Transverse colon (tissue), 4 donors: Measurements from ENCODE around the gene PPM1F. TPM values are rescaled to one million over a fixed set of nuclear protein-coding genes. Genes with fewer than 3 reads are reported as not detected.

Experiments
- DNase-seq: peaks from one replicate; pipeline ENCODE4 v3.0.0-alpha.2; 2019
- H3K27ac ChIP-seq, 4 donors: fragments of 200-600 bp; sonication (generic); 2 replicates each; pipeline ENCODE4 v1.5.1; 2016 to 2018; ENCODE audit warnings: inconsistent platforms in 4 of 4
- H3K27me3 ChIP-seq: fragments of 200-600 bp; sonication (generic); 2 replicates; pipeline ENCODE4 v1.5.1; 2017; ENCODE audit warnings: inconsistent platforms
- H3K36me3 ChIP-seq, 4 donors: fragments of 200-600 bp; sonication (generic); 2 replicates each; pipeline ENCODE4 v1.5.1; 2017 to 2019; ENCODE audit warnings: inconsistent platforms in 4 of 4
- H3K4me1 ChIP-seq, 4 donors: fragments of 200-600 bp; sonication (generic); 2 replicates each; pipeline ENCODE4 v1.5.1; 2017 to 2020; ENCODE audit warnings: inconsistent platforms in 4 of 4
- H3K4me3 ChIP-seq, 4 donors: fragments of 200-600 bp; sonication (generic); 1 replicate in 1 of 4; 2 replicates in 3 of 4; pipeline versions ENCODE4 v1.5.1 to v1.6.1; 2017 to 2019; ENCODE audit warnings: inconsistent platforms in 4 of 4
- H3K9me3 ChIP-seq, 2 donors: fragments of 200-600 bp; sonication (generic); 2 replicates each; pipeline ENCODE4 v1.5.1; 2017 to 2019; ENCODE audit warnings: inconsistent platforms in 2 of 2
- CTCF ChIP-seq, 5 experiments: fragments of 200-600 bp in 3 of 5; fragments of 450-650 bp in 2 of 5; sonication (generic) in 3 of 5; IDR thresholded peaks; 1 replicate in 2 of 5; 2 replicates in 3 of 5; pipeline ENCODE4 v1.5.1; 2016 to 2017; ENCODE audit warnings: antibody characterized with exemption in 5 of 5, inconsistent platforms in 3 of 5, mild to moderate bottlenecking in 2 of 5, moderate library complexity in 1 of 5
- EP300 ChIP-seq: sonication (generic); formaldehyde crosslinking; IDR thresholded peaks from one replicate; pipeline ENCODE4 v1.6.1; 2017; ENCODE audit warnings: antibody characterized with exemption, low read depth
- POLR2A ChIP-seq: fragments of 450-650 bp; IDR thresholded peaks from one replicate; pipeline ENCODE4 v1.6.1; 2016; ENCODE audit warnings: antibody characterized with exemption, mild to moderate bottlenecking, moderate library complexity
- POLR2AphosphoS5 ChIP-seq, 3 donors: sonication (generic); formaldehyde crosslinking; IDR thresholded peaks; one replicate each; pipeline ENCODE4 v1.6.1; 2016; ENCODE audit warnings: antibody characterized with exemption in 3 of 3
- WGBS, 2 donors: methylation state at CpG; one replicate each; pipeline ENCODE4 v1.1.5; 2018; ENCODE audit warnings: low coverage in 1 of 2; 5-methylcytosine and 5-hydroxymethylcytosine counted together
- in situ Hi-C, 4 donors: fragments of 200-750 bp; cut with MboI; loops; one replicate each; pipeline versions ENCODE4 v1.15.0 to v1.15.1; 2017; ENCODE audit warnings: low sequenced_read_pairs in 3 of 4, low pct_ligation_motif_present in 1 of 4, low pct_unique_long_range_greater_than_20kb in 1 of 4
- intact Hi-C: fragments of 100-400 bp; cut with DNase I; formaldehyde crosslinking; loops from one replicate; pipeline ENCODE4 v1.15.1; 2023; ENCODE audit warnings: low total_unique reads
- total RNA-seq, 4 donors: library from RNA; depleted of rRNA; stranded (reverse); fragments of >200 nt; gene quantifications; one replicate each; pipeline ENCODE4 v1.1.0, GENCODE V29; 2016

Gene PPM1F
- total RNA-seq, 4 donors from 2014 or later, result 11.2 to 18.7 (median 14.9) TPM

GRCh38 chr22:21971858-21972275 lies 19.2 kb upstream of the PPM1F start:
- Histone ChIP-seq H3K27ac (no peak overlapping the region), H3K36me3 (peaks cover 0 to 43% (median 12%) of the 10 kb centered on the region in 4 donors), H3K27me3 (no peaks in the 10 kb centered on the region), H3K4me1 (no peaks in the 10 kb centered on the region), H3K4me3 (no peak overlapping the region), H3K9me3 (no peaks in the 10 kb centered on the region)
- intact Hi-C loops, result no loop called here
- 80 to 91% methylated on average over 1 to 7 of the region's 7 CpGs for WGBS, 2 donors
- no peak for TF ChIP-seq EP300
- TF ChIP-seq CTCF (IDR thresholded peaks at IDR 0.05), result no peak
- TF ChIP-seq POLR2A, result no peak
- no peak for TF ChIP-seq POLR2AphosphoS5 (IDR thresholded peaks at IDR 0.05)
- no peak for DNase-seq
- in situ Hi-C loops, result no loop called here

GRCh38 chr22:21970800-21971617 lies 18.4 kb upstream of the PPM1F start:
- intact Hi-C loops (no loop called here), in situ Hi-C loops (no loop called here)
- H3K4me3 ChIP-seq, result no peak overlapping the region
- no peaks in the 10 kb centered on the region for H3K4me1 ChIP-seq
- no peak for DNase-seq
- no peaks in the 10 kb centered on the region for H3K9me3 ChIP-seq
- H3K36me3 ChIP-seq, result peaks cover 0 to 47% (median 14%) of the 10 kb centered on the region in 4 donors
- H3K27ac ChIP-seq, result no peak overlapping the region
- 90 to 94% methylated on average over 2 to 18 of the region's 18 CpGs for WGBS, 2 donors
- H3K27me3 ChIP-seq, result no peaks in the 10 kb centered on the region
- no peak for TF ChIP-seq POLR2A
- TF ChIP-seq CTCF (IDR thresholded peaks at IDR 0.05), result no peak
- TF ChIP-seq EP300, result no peak
- TF ChIP-seq POLR2AphosphoS5 (IDR thresholded peaks at IDR 0.05), result no peak

- no peaks in the 10 kb centered on the region for H3K27me3 ChIP-seq
- no peak for DNase-seq
- intact Hi-C loops, result no loop called here
- no peaks in the 10 kb centered on the region for H3K4me1 ChIP-seq
- no peak for TF ChIP-seq EP300
- no peak for TF ChIP-seq CTCF (IDR thresholded peaks at IDR 0.05)
- TF ChIP-seq POLR2A, result no peak
- TF ChIP-seq POLR2AphosphoS5 (IDR thresholded peaks at IDR 0.05), result no peak
- H3K27ac ChIP-seq, result no peak overlapping the region
- no peaks in the 10 kb centered on the region for H3K9me3 ChIP-seq
- H3K4me3 ChIP-seq, result no peak overlapping the region
- in situ Hi-C loops, result no loop called here
- 50 to 86% methylated on average over 1 to 19 of the region's 19 CpGs for WGBS, 2 donors
- peaks cover 0 to 55% (median 16%) of the 10 kb centered on the region in 4 donors for H3K36me3 ChIP-seq
These were observed 17.6 kb upstream of the PPM1F start for GRCh38 chr22:21970037-21970799.

- TF ChIP-seq EP300 (no peak), CTCF (IDR thresholded peaks at IDR 0.05) (no peak), POLR2A (no peak), POLR2AphosphoS5 (IDR thresholded peaks at IDR 0.05) (no peak)
- in situ Hi-C loops, result no loop called here
- WGBS, 2 donors, result 87% methylated on average over 5 of the region's 5 CpGs; no CpG with 5 or more reads in 1 of the 2 donors
- no peaks in the 10 kb centered on the region for H3K27me3 ChIP-seq
- no peak overlapping the region for H3K4me3 ChIP-seq
- DNase-seq, result no peak
- H3K27ac ChIP-seq, result no peak overlapping the region
- H3K4me1 ChIP-seq, result no peaks in the 10 kb centered on the region
- intact Hi-C loops, result no loop called here
- no peaks in the 10 kb centered on the region for H3K9me3 ChIP-seq
- peaks cover 0 to 52% (median 16%) of the 10 kb centered on the region in 4 donors for H3K36me3 ChIP-seq
These were observed 15.9 kb upstream of the PPM1F start for GRCh38 chr22:21968452-21969129.
